Measurements from ENCODE around the gene RBFOX1. TPM values are rescaled to one million over a fixed set of nuclear protein-coding genes. Genes with fewer than 3 reads are reported as not detected.

The RBFOX1 gene
- total RNA-seq, 1 experiment from 2014 or later = not detected

DNA sequence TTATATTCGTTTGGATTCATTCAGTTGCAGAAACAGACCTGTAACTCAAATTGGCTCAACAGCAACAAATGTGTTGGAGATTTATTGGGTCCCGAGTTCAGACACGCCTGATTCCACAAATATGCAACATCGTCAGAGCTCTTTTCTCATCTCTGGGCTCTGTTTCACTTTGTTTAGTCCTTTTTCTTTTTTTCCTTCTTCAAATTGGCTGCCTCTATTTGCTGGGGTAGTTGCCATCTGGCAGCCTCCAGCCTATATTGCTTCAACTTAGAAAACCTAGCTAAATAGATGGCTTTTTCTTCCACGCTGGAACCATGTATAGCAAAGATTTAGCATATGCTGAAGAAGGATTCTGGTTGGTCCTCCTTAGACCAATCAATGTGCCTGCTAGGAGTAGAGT lies 398.5 kb downstream of the RBFOX1 start:
- ATAC-seq (no peak), DNase-seq (ENCODE audit: low read depth, low spot score) (no peak)
- Histone ChIP-seq H3K4me3 (replicated peaks in 1 of 2; ENCODE audit: low read depth in 1 of 2, low read length in 2 of 2) (no peak overlapping the region), H3K4me2 (ENCODE audit: low read length) (no peak overlapping the region), H3K27ac (ENCODE audit: low read depth, low read length) (no peak overlapping the region), H3K36me3 (ENCODE audit: control insufficient read depth in 1 of 2, insufficient read depth in 2 of 2, low read length in 2 of 2) (no peaks in the 10 kb centered on the region), H3K9me3 (ENCODE audit: control insufficient read depth in 1 of 2, insufficient read depth in 1 of 2, low read depth in 1 of 2, low read length in 2 of 2) (peaks cover 3 to 19% of the 10 kb centered on the region in 2 experiments; a peak in 3 of 4 replicates), H3K27me3 (ENCODE audit: insufficient read depth, low read length) (no peaks in the 10 kb centered on the region), H2AFZ (ENCODE audit: low read depth, low read length, poor library complexity, severe bottlenecking) (no peak overlapping the region), H3K9ac (ENCODE audit: low read length) (no peak overlapping the region), H3K79me2 (ENCODE audit: insufficient read depth, low read length) (no peaks in the 10 kb centered on the region), H3K4me1 (ENCODE audit: control insufficient read depth in 1 of 2, insufficient read depth in 2 of 2, low read length in 2 of 2) (no peaks in the 10 kb centered on the region), H4K20me1 (ENCODE audit: insufficient read depth) (no peaks in the 10 kb centered on the region), H3K9me2 (ENCODE audit: insufficient read depth) (no peaks in the 10 kb centered on the region)
- ChIA-PET RAD21 (ENCODE audit: low non-redundant PET in 1 of 2, low total read pairs in 2 of 2, uncharacterized antibody in 2 of 2, unreplicated experiment in 2 of 2) (no interaction called here), CTCF (no interaction called here), POLR2A (no interaction called here)
- intact Hi-C loops (cut with micrococcal nuclease) = no loop called here
- no TSS peak for BruUV-seq (replicated peaks)
- TF ChIP-seq EZH2 (IDR thresholded peaks at IDR 0.05) (no peak), EGR1 (IDR thresholded peaks at IDR 0.05; ENCODE audit: low read depth) (no peak), EZH2phosphoT487 (IDR thresholded peaks at IDR 0.05; ENCODE audit: borderline replicate concordance) (no peak), TCF7L2 (IDR thresholded peaks at IDR 0.05; ENCODE audit: borderline replicate concordance, extremely low read depth, insufficient read depth, insufficient read length) (no peak), CEBPB (IDR thresholded peaks at IDR 0.05; ENCODE audit: low read depth) (no peak), JUND (IDR thresholded peaks at IDR 0.05) (no peak), SRF (IDR thresholded peaks at IDR 0.05; ENCODE audit: low read depth) (no peak), ELF1 (IDR thresholded peaks at IDR 0.05; ENCODE audit: borderline replicate concordance, low read depth) (no peak), POLR2AphosphoS5 (IDR thresholded peaks at IDR 0.05; ENCODE audit: low read depth, low read length) (no peak), CBX3 (IDR thresholded peaks at IDR 0.05; ENCODE audit: low read depth) (no peak), SP1 (IDR thresholded peaks at IDR 0.05; ENCODE audit: low read depth) (no peak)
- TF ChIP-seq, protein P1, sequence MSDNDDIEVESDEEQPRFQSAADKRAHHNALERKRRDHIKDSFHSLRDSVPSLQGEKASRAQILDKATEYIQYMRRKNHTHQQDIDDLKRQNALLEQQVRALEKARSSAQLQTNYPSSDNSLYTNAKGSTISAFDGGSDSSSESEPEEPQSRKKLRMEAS (IDR thresholded peaks at IDR 0.05) = no peak
- TF ChIP-seq, protein P2, sequence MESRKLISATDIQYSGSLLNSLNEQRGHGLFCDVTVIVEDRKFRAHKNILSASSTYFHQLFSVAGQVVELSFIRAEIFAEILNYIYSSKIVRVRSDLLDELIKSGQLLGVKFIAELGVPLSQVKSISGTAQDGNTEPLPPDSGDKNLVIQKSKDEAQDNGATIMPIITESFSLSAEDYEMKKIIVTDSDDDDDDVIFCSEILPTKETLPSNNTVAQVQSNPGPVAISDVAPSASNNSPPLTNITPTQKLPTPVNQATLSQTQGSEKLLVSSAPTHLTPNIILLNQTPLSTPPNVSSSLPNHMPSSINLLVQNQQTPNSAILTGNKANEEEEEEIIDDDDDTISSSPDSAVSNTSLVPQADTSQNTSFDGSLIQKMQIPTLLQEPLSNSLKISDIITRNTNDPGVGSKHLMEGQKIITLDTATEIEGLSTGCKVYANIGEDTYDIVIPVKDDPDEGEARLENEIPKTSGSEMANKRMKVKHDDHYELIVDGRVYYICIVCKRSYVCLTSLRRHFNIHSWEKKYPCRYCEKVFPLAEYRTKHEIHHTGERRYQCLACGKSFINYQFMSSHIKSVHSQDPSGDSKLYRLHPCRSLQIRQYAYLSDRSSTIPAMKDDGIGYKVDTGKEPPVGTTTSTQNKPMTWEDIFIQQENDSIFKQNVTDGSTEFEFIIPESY (IDR thresholded peaks at IDR 0.05; ENCODE audit: extremely low read depth, insufficient replicate concordance, low read length) = no peak
- TF ChIP-seq, protein P3, sequence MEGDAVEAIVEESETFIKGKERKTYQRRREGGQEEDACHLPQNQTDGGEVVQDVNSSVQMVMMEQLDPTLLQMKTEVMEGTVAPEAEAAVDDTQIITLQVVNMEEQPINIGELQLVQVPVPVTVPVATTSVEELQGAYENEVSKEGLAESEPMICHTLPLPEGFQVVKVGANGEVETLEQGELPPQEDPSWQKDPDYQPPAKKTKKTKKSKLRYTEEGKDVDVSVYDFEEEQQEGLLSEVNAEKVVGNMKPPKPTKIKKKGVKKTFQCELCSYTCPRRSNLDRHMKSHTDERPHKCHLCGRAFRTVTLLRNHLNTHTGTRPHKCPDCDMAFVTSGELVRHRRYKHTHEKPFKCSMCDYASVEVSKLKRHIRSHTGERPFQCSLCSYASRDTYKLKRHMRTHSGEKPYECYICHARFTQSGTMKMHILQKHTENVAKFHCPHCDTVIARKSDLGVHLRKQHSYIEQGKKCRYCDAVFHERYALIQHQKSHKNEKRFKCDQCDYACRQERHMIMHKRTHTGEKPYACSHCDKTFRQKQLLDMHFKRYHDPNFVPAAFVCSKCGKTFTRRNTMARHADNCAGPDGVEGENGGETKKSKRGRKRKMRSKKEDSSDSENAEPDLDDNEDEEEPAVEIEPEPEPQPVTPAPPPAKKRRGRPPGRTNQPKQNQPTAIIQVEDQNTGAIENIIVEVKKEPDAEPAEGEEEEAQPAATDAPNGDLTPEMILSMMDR (IDR thresholded peaks at IDR 0.05 in 2 of 3, conservative IDR thresholded peaks at IDR 0.05 in 1 of 3; ENCODE audit: borderline replicate concordance in 1 of 3, insufficient read depth in 1 of 3, low read depth in 2 of 3, low read length in 2 of 3) = no peak
- TF ChIP-seq, protein P4, sequence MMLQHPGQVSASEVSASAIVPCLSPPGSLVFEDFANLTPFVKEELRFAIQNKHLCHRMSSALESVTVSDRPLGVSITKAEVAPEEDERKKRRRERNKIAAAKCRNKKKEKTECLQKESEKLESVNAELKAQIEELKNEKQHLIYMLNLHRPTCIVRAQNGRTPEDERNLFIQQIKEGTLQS (IDR thresholded peaks at IDR 0.05) = no peak
- TF ChIP-seq, protein P5, sequence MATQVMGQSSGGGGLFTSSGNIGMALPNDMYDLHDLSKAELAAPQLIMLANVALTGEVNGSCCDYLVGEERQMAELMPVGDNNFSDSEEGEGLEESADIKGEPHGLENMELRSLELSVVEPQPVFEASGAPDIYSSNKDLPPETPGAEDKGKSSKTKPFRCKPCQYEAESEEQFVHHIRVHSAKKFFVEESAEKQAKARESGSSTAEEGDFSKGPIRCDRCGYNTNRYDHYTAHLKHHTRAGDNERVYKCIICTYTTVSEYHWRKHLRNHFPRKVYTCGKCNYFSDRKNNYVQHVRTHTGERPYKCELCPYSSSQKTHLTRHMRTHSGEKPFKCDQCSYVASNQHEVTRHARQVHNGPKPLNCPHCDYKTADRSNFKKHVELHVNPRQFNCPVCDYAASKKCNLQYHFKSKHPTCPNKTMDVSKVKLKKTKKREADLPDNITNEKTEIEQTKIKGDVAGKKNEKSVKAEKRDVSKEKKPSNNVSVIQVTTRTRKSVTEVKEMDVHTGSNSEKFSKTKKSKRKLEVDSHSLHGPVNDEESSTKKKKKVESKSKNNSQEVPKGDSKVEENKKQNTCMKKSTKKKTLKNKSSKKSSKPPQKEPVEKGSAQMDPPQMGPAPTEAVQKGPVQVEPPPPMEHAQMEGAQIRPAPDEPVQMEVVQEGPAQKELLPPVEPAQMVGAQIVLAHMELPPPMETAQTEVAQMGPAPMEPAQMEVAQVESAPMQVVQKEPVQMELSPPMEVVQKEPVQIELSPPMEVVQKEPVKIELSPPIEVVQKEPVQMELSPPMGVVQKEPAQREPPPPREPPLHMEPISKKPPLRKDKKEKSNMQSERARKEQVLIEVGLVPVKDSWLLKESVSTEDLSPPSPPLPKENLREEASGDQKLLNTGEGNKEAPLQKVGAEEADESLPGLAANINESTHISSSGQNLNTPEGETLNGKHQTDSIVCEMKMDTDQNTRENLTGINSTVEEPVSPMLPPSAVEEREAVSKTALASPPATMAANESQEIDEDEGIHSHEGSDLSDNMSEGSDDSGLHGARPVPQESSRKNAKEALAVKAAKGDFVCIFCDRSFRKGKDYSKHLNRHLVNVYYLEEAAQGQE (IDR thresholded peaks at IDR 0.05; ENCODE audit: low read depth) = no peak
